B cell (primary cell): Measurements from ENCODE around the gene SCN2B. TPM values are rescaled to one million over a fixed set of nuclear protein-coding genes. Genes with fewer than 3 reads are reported as not detected.

ENCODE experiments used
- ATAC-seq: fragments of 200-7000 bp; cut with Tn5 transposase; one replicate; pipeline ENCODE4 v1.10.0; 2021; ENCODE audit warnings: low read depth, mild to moderate bottlenecking, moderate number of reproducible peaks, moderate library complexity
- CTCF ChIA-PET: fragments of 350-600 bp; sonication (Branson Sonifier 250); formaldehyde crosslinking; loops from one replicate; lab custom pipeline; 2021; ENCODE audit warnings: antibody characterized with exemption, inconsistent platforms; lab: Charles Lee
- POLR2A ChIA-PET: fragments of 350-600 bp; sonication (Branson Sonifier 250); formaldehyde crosslinking; loops from one replicate; lab custom pipeline; 2021; ENCODE audit warnings: antibody characterized with exemption; lab: Charles Lee
- DNase-seq: peaks from one replicate; pipeline ENCODE4 v3.0.0; 2013
- H2AFZ ChIP-seq: 2 replicates; pipeline ENCODE4 v1.6.1; 2012; ENCODE audit warnings: mild to moderate bottlenecking, low read depth, low read length; ENCODE audit not compliant: insufficient read depth, poor library complexity, severe bottlenecking
- H3K27ac ChIP-seq, 2 donors: 1 replicate in 1 of 2; 2 replicates in 1 of 2; pipeline ENCODE4 v1.5.1; 2012 to 2013; ENCODE audit warnings: low read length in 2 of 2, mild to moderate bottlenecking in 2 of 2, moderate library complexity in 1 of 2
- H3K27me3 ChIP-seq, 4 experiments: fragments of 200-600 bp in 1 of 4; sonication (generic) in 1 of 4; replicated peaks in 1 of 4; 1 replicate in 2 of 4; 2 replicates in 2 of 4; pipeline versions ENCODE4 v1.6.1 to v1.7.0; 2013 to 2016; ENCODE audit warnings: low read length in 3 of 4, mild to moderate bottlenecking in 2 of 4, mixed read lengths in 1 of 4, moderate library complexity in 1 of 4; ENCODE audit not compliant: insufficient read depth in 4 of 4, control insufficient read depth in 3 of 4; ENCODE audit errors: control extremely low read depth in 1 of 4
- H3K36me3 ChIP-seq, 2 experiments: replicated peaks in 1 of 2; 1 replicate in 1 of 2; 2 replicates in 1 of 2; pipeline versions ENCODE4 v1.6.1 to v1.7.1; 2013; ENCODE audit warnings: low read length in 1 of 2; ENCODE audit not compliant: insufficient read depth in 2 of 2, control insufficient read depth in 1 of 2; ENCODE audit errors: control extremely low read depth in 1 of 2, extremely low read depth in 1 of 2
- H3K4me1 ChIP-seq, 2 donors: fragments of 200-600 bp in 1 of 2; sonication (generic) in 1 of 2; 1 replicate in 1 of 2; 2 replicates in 1 of 2; pipeline versions ENCODE4 v1.5.1 to v1.6.1; 2013 to 2017; ENCODE audit warnings: low read length in 2 of 2; ENCODE audit not compliant: control insufficient read depth in 2 of 2, insufficient read depth in 2 of 2
- H3K4me2 ChIP-seq: replicated peaks from 2 replicates; pipeline ENCODE3; 2012; ENCODE audit warnings: mild to moderate bottlenecking, low read depth, low read length; ENCODE audit not compliant: poor library complexity, severe bottlenecking
- H3K4me3 ChIP-seq, 5 experiments: fragments of 200-600 bp in 1 of 5; sonication (generic) in 1 of 5; 1 replicate in 3 of 5; 2 replicates in 2 of 5; pipeline versions ENCODE4 v1.5.1 to v1.7.0; 2011 to 2016; ENCODE audit warnings: low read length in 4 of 5, mild to moderate bottlenecking in 4 of 5, low read depth in 2 of 5, control low read depth in 1 of 5, moderate library complexity in 1 of 5; ENCODE audit not compliant: insufficient read depth in 1 of 5; ENCODE audit errors: control extremely low read depth in 1 of 5, extremely low read depth in 1 of 5
- H3K79me2 ChIP-seq: fragments of 200-600 bp; sonication (generic); one replicate; pipeline ENCODE4 v1.6.0; 2016; ENCODE audit warnings: low read length; ENCODE audit not compliant: control insufficient read depth, insufficient read depth
- H3K9ac ChIP-seq: fragments of 200-600 bp; sonication (generic); 2 replicates; pipeline ENCODE4 v1.6.1; 2017; ENCODE audit warnings: mild to moderate bottlenecking, low read length, moderate library complexity
- H3K9me3 ChIP-seq, 3 donors: one replicate each; pipeline versions ENCODE4 v1.6.1 to v1.7.1; 2013; ENCODE audit warnings: low read length in 2 of 3; ENCODE audit not compliant: control insufficient read depth in 2 of 3, insufficient read depth in 1 of 3; ENCODE audit errors: control extremely low read depth in 1 of 3
- H4K20me1 ChIP-seq: 2 replicates; pipeline ENCODE4 v1.6.0; 2012; ENCODE audit warnings: mild to moderate bottlenecking, low read length; ENCODE audit not compliant: insufficient read depth, control insufficient read depth, poor library complexity, severe bottlenecking
- H3K27ac Mint-ChIP-seq: one replicate; pipeline ENCODE4 v1.8.0; 2021; ENCODE audit warnings: mixed read lengths
- H3K27me3 Mint-ChIP-seq: one replicate; pipeline ENCODE4 v1.8.0; 2021; ENCODE audit warnings: mixed read lengths
- H3K4me1 Mint-ChIP-seq: one replicate; pipeline ENCODE4 v1.8.0; 2021; ENCODE audit warnings: mixed read lengths
- H3K4me3 Mint-ChIP-seq: one replicate; pipeline ENCODE4 v1.8.0; 2021; ENCODE audit warnings: mixed read lengths
- H3K9me3 Mint-ChIP-seq: one replicate; pipeline ENCODE4 v1.8.0; 2022; ENCODE audit warnings: mixed read lengths; ENCODE audit not compliant: insufficient read depth
- EZH2 ChIP-seq: IDR thresholded peaks from 2 replicates; pipeline ENCODE4 v1.6.1; 2012; ENCODE audit warnings: borderline replicate concordance, low read depth, mild to moderate bottlenecking, moderate library complexity, low read length; ENCODE audit not compliant: insufficient read depth, poor library complexity, severe bottlenecking
- WGBS: methylation state at CpG from one replicate; pipeline ENCODE4 v1.1.5; 2013; ENCODE audit warnings: missing lambda C conversion rate; ENCODE audit not compliant: insufficient coverage; 5-methylcytosine and 5-hydroxymethylcytosine counted together
- intact Hi-C: fragments of 100-400 bp; cut with micrococcal nuclease; formaldehyde crosslinking; loops from one replicate; pipeline ENCODE4 v1.10.0; 2022
- polyA plus RNA-seq: library from polyadenylated mRNA; depleted of rRNA; stranded (reverse); fragments of >200 nt; gene quantifications from 2 replicates; pipeline ENCODE4 v1.2.3, GENCODE V29; 2012
- total RNA-seq, 2 donors: library from RNA; stranded (reverse); fragments of 120-200 nt in 1 of 2; gene quantifications; 1 replicate in 1 of 2; 2 replicates in 1 of 2; pipeline versions ENCODE4 v1.2.3 to v1.2.4, GENCODE V29; 2013 to 2022
- TF ChIP-seq, protein P1 (sequence below): fragments of 200-600 bp; IDR thresholded peaks from one replicate; pipeline ENCODE4 v1.8.0; 2022; ENCODE audit warnings: antibody characterized with exemption, mild to moderate bottlenecking

Gene SCN2B
- total and polyA plus RNA-seq, 2 donors (not counting 1 experiment from before 2014, with no cell fraction given), result not detected

DNA sequence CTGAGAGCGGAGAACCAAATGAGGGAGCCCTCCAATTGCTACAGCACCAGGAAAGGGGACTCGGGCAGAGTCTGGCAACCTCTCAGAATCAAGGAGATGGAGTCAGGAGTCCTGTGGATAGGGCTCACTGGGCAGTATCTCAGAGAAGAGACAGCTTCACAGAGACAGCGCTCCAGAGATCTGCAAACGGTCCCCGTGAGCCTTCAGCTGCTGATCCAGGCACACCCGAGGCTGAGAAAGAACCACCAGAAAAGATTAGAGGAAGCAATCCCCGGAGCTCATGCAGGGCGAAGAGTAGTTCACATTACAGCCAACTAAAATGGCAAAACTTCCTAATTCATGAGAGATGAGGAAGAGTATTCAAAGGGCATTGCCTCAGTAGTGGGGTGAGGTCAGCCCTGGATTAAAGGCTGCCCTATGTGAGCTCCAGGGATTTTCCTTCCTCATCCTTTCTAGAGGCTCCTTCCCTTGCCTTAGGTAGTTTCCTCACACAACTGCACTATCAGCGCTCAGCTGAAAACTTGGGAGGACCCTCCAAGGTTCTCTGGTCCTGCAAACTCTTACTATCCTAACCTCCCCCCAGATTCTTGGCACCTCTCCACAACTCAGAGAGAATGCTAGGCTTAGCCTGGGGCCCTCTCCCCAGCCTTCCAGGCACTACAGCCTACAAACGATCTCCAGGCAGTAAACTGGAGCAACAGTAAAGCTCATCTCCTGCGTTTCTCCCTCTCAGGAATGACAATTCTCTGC is 47.5 kb downstream of the SCN2B start:
- Mint-ChIP-seq H3K27ac (no peak overlapping the region), H3K4me1 (no peaks in the 10 kb centered on the region), H3K27me3 (peaks cover 18% of the 10 kb centered on the region), H3K4me3 (no peak overlapping the region), H3K9me3 (no peaks in the 10 kb centered on the region)
- no peaks in the 10 kb centered on the region for H4K20me1 ChIP-seq
- intact Hi-C loops, result no loop called here
- H3K4me3 ChIP-seq, result no peak overlapping the region
- ATAC-seq, result no peak
- no peak overlapping the region for H3K9ac ChIP-seq
- H3K27ac ChIP-seq, result no peak overlapping the region
- no peak overlapping the region for H2AFZ ChIP-seq
- POLR2A ChIA-PET, result no interaction called here
- no peak overlapping the region for H3K4me2 ChIP-seq
- 85% methylated on average over 8 of the region's 11 CpGs for WGBS
- H3K79me2 ChIP-seq, result no peaks in the 10 kb centered on the region
- no peaks in the 10 kb centered on the region for H3K36me3 ChIP-seq
- H3K4me1 ChIP-seq, result no peaks in the 10 kb centered on the region
- no peaks in the 10 kb centered on the region for H3K9me3 ChIP-seq
- TF ChIP-seq, protein P1, sequence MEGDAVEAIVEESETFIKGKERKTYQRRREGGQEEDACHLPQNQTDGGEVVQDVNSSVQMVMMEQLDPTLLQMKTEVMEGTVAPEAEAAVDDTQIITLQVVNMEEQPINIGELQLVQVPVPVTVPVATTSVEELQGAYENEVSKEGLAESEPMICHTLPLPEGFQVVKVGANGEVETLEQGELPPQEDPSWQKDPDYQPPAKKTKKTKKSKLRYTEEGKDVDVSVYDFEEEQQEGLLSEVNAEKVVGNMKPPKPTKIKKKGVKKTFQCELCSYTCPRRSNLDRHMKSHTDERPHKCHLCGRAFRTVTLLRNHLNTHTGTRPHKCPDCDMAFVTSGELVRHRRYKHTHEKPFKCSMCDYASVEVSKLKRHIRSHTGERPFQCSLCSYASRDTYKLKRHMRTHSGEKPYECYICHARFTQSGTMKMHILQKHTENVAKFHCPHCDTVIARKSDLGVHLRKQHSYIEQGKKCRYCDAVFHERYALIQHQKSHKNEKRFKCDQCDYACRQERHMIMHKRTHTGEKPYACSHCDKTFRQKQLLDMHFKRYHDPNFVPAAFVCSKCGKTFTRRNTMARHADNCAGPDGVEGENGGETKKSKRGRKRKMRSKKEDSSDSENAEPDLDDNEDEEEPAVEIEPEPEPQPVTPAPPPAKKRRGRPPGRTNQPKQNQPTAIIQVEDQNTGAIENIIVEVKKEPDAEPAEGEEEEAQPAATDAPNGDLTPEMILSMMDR, result no peak
- peaks cover 0 to 12% (median 0%) of the 10 kb centered on the region in 4 experiments for H3K27me3 ChIP-seq
- DNase-seq, result no peak
- CTCF ChIA-PET, result no interaction called here

- 72% methylated on average over 3 of the region's 4 CpGs for WGBS
- intact Hi-C loops, result no loop called here
- Mint-ChIP-seq H3K27ac (no peak overlapping the region), H3K4me1 (no peaks in the 10 kb centered on the region), H3K9me3 (no peaks in the 10 kb centered on the region), H3K27me3 (peaks cover 13% of the 10 kb centered on the region), H3K4me3 (no peak overlapping the region)
- Histone ChIP-seq H3K4me1 (no peaks in the 10 kb centered on the region), H3K36me3 (no peaks in the 10 kb centered on the region), H3K4me2 (no peak overlapping the region), H3K27me3 (peaks cover 0 to 10% (median 0%) of the 10 kb centered on the region in 4 experiments), H3K27ac (no peak overlapping the region), H3K79me2 (no peaks in the 10 kb centered on the region), H3K4me3 (no peak overlapping the region), H2AFZ (no peak overlapping the region), H3K9ac (no peak overlapping the region), H4K20me1 (no peaks in the 10 kb centered on the region), H3K9me3 (no peaks in the 10 kb centered on the region)
- POLR2A ChIA-PET, result no interaction called here
- ATAC-seq (no peak), DNase-seq (no peak)
- CTCF ChIA-PET, result no interaction called here
- TF ChIP-seq, protein P1, result no peak
- no peak for TF ChIP-seq EZH2
Measured at GRCh38 chr11:118128310-118128709, 48.1 kb downstream of the SCN2B start.
